ENCODE results near the gene AOC2.

GRCh38 chr17:42853004-42853403 lies 8.6 kb downstream of the AOC2 start:
- TF ChIP-seq CTCF (IDR thresholded peaks at IDR 0.05; ENCODE audit: insufficient read depth, low read length), result no peak
- TF ChIP-seq GABPA (IDR thresholded peaks at IDR 0.05; ENCODE audit: low read depth), result no peak
- no peak for TF ChIP-seq POLR2AphosphoS5 (IDR thresholded peaks at IDR 0.05; ENCODE audit: low read depth)
- TF ChIP-seq, protein P1, sequence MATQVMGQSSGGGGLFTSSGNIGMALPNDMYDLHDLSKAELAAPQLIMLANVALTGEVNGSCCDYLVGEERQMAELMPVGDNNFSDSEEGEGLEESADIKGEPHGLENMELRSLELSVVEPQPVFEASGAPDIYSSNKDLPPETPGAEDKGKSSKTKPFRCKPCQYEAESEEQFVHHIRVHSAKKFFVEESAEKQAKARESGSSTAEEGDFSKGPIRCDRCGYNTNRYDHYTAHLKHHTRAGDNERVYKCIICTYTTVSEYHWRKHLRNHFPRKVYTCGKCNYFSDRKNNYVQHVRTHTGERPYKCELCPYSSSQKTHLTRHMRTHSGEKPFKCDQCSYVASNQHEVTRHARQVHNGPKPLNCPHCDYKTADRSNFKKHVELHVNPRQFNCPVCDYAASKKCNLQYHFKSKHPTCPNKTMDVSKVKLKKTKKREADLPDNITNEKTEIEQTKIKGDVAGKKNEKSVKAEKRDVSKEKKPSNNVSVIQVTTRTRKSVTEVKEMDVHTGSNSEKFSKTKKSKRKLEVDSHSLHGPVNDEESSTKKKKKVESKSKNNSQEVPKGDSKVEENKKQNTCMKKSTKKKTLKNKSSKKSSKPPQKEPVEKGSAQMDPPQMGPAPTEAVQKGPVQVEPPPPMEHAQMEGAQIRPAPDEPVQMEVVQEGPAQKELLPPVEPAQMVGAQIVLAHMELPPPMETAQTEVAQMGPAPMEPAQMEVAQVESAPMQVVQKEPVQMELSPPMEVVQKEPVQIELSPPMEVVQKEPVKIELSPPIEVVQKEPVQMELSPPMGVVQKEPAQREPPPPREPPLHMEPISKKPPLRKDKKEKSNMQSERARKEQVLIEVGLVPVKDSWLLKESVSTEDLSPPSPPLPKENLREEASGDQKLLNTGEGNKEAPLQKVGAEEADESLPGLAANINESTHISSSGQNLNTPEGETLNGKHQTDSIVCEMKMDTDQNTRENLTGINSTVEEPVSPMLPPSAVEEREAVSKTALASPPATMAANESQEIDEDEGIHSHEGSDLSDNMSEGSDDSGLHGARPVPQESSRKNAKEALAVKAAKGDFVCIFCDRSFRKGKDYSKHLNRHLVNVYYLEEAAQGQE (IDR thresholded peaks at IDR 0.05; ENCODE audit: insufficient replicate concordance, low read depth), result no peak
- no peak; the same call in 1 of the 2 replicates for TF ChIP-seq SPI1 (IDR thresholded peaks at IDR 0.05; ENCODE audit: borderline replicate concordance, low read depth)

Data from HL-60 (cell line).